GM18505 (cell line): ENCODE results near the gene TMBIM1.

ENCODE experiments used
- ATAC-seq: cut with Tn5 transposase; IDR thresholded peaks from one replicate; pipeline ENCODE4 v1.9.1; 2021; ENCODE audit not compliant: unreplicated experiment
- POLR2A ChIP-seq: IDR thresholded peaks from 4 replicates; pipeline ENCODE4 v1.6.1; 2011; ENCODE audit warnings: borderline replicate concordance; ENCODE audit not compliant: insufficient read depth, insufficient read length; ENCODE audit errors: extremely low read depth

Gene TMBIM1

GRCh38 chr2:218226903-218227302, 65.4 kb downstream of the TMBIM1 start:
- TF ChIP-seq POLR2A = no peak
- no peak for ATAC-seq
